Muscle layer of colon (tissue), 2 donors: ENCODE measurements around the gene CCND2.

Experiments
- H3K27ac ChIP-seq: one replicate; pipeline ENCODE4 v1.7.0; 2013; ENCODE audit warnings: low read depth, mild to moderate bottlenecking, low read length, moderate library complexity
- H3K27me3 ChIP-seq, 2 donors: one replicate each; pipeline ENCODE4 v1.7.0; 2013; ENCODE audit warnings: low read length in 2 of 2, mild to moderate bottlenecking in 2 of 2; ENCODE audit not compliant: insufficient read depth in 2 of 2, control insufficient read depth in 1 of 2
- H3K36me3 ChIP-seq: one replicate; pipeline ENCODE4 v1.7.0; 2013; ENCODE audit warnings: mild to moderate bottlenecking, low read length; ENCODE audit not compliant: insufficient read depth
- H3K4me1 ChIP-seq: one replicate; pipeline ENCODE4 v1.7.0; 2013; ENCODE audit warnings: mild to moderate bottlenecking, low read length; ENCODE audit not compliant: insufficient read depth
- H3K4me3 ChIP-seq, 2 donors: one replicate each; pipeline ENCODE4 v1.7.0; 2013; ENCODE audit warnings: low read length in 2 of 2, low read depth in 1 of 2, mild to moderate bottlenecking in 1 of 2, moderate library complexity in 1 of 2
- H3K9ac ChIP-seq: one replicate; pipeline ENCODE4 v1.7.0; 2013; ENCODE audit warnings: low read length
- H3K9me3 ChIP-seq: one replicate; pipeline ENCODE4 v1.7.0; 2013; ENCODE audit warnings: mild to moderate bottlenecking, low read length
- donor health status: abdominal sarcoma.
- donor health status: Adenocarcinoma of cecum.

Gene CCND2

GRCh38 chr12:4287325-4288211 is 14.0 kb downstream of the CCND2 start:
- Histone ChIP-seq H3K9me3 (no peaks in the 10 kb centered on the region), H3K27ac (peak overlapping the region; percentile 71), H3K4me3 (peak overlapping the region in 1 of 2 donors; percentile 6), H3K36me3 (peaks cover 72% of the 10 kb centered on the region), H3K4me1 (peaks cover 80% of the 10 kb centered on the region), H3K9ac (no peak overlapping the region), H3K27me3 (no peaks in the 10 kb centered on the region)

GRCh38 chr12:4288296-4289131 is 15.0 kb downstream of the CCND2 start:
- Histone ChIP-seq H3K27ac (peak overlapping the region; percentile 71), H3K9ac (no peak overlapping the region), H3K36me3 (peaks cover 64% of the 10 kb centered on the region), H3K4me3 (peak overlapping the region in 1 of 2 donors; percentile 2), H3K27me3 (no peaks in the 10 kb centered on the region), H3K4me1 (peaks cover 80% of the 10 kb centered on the region), H3K9me3 (no peaks in the 10 kb centered on the region)

GRCh38 chr12:4289231-4289878 is 15.8 kb downstream of the CCND2 start:
- H3K4me1 ChIP-seq: peaks cover 80% of the 10 kb centered on the region
- peak overlapping the region; percentile 71 for H3K27ac ChIP-seq
- H3K4me3 ChIP-seq: peak overlapping the region in 1 of 2 donors; percentile 30
- H3K9ac ChIP-seq: peak overlapping the region; percentile 38
- peaks cover 56% of the 10 kb centered on the region for H3K36me3 ChIP-seq
- H3K27me3 ChIP-seq: no peaks in the 10 kb centered on the region
- no peaks in the 10 kb centered on the region for H3K9me3 ChIP-seq

- peaks cover 52% of the 10 kb centered on the region for H3K36me3 ChIP-seq
- peak overlapping the region; percentile 71 for H3K27ac ChIP-seq
- no peaks in the 10 kb centered on the region for H3K27me3 ChIP-seq
- H3K4me1 ChIP-seq: peaks cover 85% of the 10 kb centered on the region
- no peak overlapping the region for H3K4me3 ChIP-seq
- H3K9me3 ChIP-seq: no peaks in the 10 kb centered on the region
- H3K9ac ChIP-seq: peak overlapping the region; percentile 38
Observed at GRCh38 chr12:4289998-4290790, 16.6 kb downstream of the CCND2 start.

- Histone ChIP-seq H3K27ac (peak overlapping the region; percentile 24), H3K4me3 (peak overlapping the region in 1 of 2 donors; percentile 27), H3K9me3 (no peaks in the 10 kb centered on the region), H3K9ac (no peak overlapping the region), H3K4me1 (peaks cover 70% of the 10 kb centered on the region), H3K27me3 (no peaks in the 10 kb centered on the region), H3K36me3 (peaks cover 53% of the 10 kb centered on the region)
Observed at GRCh38 chr12:4292341-4293073, 18.9 kb downstream of the CCND2 start.

- peaks cover 61% of the 10 kb centered on the region for H3K4me1 ChIP-seq
- peak overlapping the region; percentile 58 for H3K9ac ChIP-seq
- no peaks in the 10 kb centered on the region for H3K27me3 ChIP-seq
- peaks cover 60% of the 10 kb centered on the region for H3K36me3 ChIP-seq
- no peaks in the 10 kb centered on the region for H3K9me3 ChIP-seq
- H3K27ac ChIP-seq: peak overlapping the region; percentile 35
- H3K4me3 ChIP-seq: no peak overlapping the region
Observed at GRCh38 chr12:4293299-4293965, 19.9 kb downstream of the CCND2 start.

GRCh38 chr12:4293966-4294505 is 20.5 kb downstream of the CCND2 start:
- peak overlapping the region; percentile 61 for H3K27ac ChIP-seq
- peaks cover 55% of the 10 kb centered on the region for H3K4me1 ChIP-seq
- H3K36me3 ChIP-seq: peaks cover 57% of the 10 kb centered on the region
- H3K9ac ChIP-seq: peak overlapping the region; percentile 58
- H3K4me3 ChIP-seq: no peak overlapping the region
- no peaks in the 10 kb centered on the region for H3K9me3 ChIP-seq
- no peaks in the 10 kb centered on the region for H3K27me3 ChIP-seq

- Histone ChIP-seq H3K4me1 (peaks cover 43% of the 10 kb centered on the region), H3K4me3 (no peak overlapping the region), H3K36me3 (peaks cover 47% of the 10 kb centered on the region), H3K9me3 (no peaks in the 10 kb centered on the region), H3K27ac (no peak overlapping the region), H3K27me3 (no peaks in the 10 kb centered on the region), H3K9ac (no peak overlapping the region)
Observed at GRCh38 chr12:4296751-4297150, 23.2 kb downstream of the CCND2 start.

- H3K9me3 ChIP-seq: no peaks in the 10 kb centered on the region
- H3K27ac ChIP-seq: no peak overlapping the region
- peaks cover 51% of the 10 kb centered on the region for H3K36me3 ChIP-seq
- H3K4me1 ChIP-seq: peaks cover 44% of the 10 kb centered on the region
- H3K4me3 ChIP-seq: no peak overlapping the region
- H3K9ac ChIP-seq: no peak overlapping the region
- no peaks in the 10 kb centered on the region for H3K27me3 ChIP-seq
Observed at GRCh38 chr12:4297617-4298016, 24.1 kb downstream of the CCND2 start.

- H3K4me3 ChIP-seq: no peak overlapping the region
- no peaks in the 10 kb centered on the region for H3K9me3 ChIP-seq
- H3K9ac ChIP-seq: no peak overlapping the region
- H3K27ac ChIP-seq: no peak overlapping the region
- peaks cover 48% of the 10 kb centered on the region for H3K4me1 ChIP-seq
- H3K36me3 ChIP-seq: peaks cover 60% of the 10 kb centered on the region
- H3K27me3 ChIP-seq: no peaks in the 10 kb centered on the region
Observed at GRCh38 chr12:4300883-4301282, 27.3 kb downstream of the CCND2 start.
